ENCODE results near the gene PHC2. TPM values are rescaled to one million over a fixed set of nuclear protein-coding genes. Genes with fewer than 3 reads are reported as not detected.

The PHC2 gene
- total and polyA plus RNA-seq, 2 of the 13 experiments (the other 11 are each of a cell fraction or from before 2014, with no cell fraction given), result 52.5 to 84.9 TPM

DNA sequence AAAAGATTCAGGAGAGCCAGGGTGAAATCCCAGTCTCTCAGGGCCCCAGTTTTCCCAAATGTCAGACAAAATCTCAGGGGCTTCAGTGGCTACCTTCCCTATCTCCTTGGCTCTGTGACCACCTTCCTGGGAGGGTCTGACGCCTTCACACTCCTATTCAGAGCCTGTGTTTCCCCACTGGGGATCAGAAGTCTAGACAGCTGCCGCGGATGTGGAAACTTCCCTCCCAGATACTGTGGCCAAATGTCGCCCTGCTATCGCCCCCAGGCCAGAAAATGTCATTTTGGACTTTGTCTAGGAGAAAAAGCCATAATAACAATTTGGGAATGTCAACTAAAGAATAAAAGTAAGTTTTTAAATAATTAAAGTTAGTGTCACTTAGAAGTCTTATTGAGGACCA lies 125.9 kb downstream of the PHC2 start:
- Histone ChIP-seq H3K4me3 (replicated peaks in 1 of 3; ENCODE audit: insufficient read depth in 1 of 3, low read depth in 2 of 3, low read length in 3 of 3) (no peak overlapping the region), H3K4me1 (ENCODE audit: insufficient read depth, low read length) (peaks cover 18% of the 10 kb centered on the region), H2AFZ (ENCODE audit: low read length) (no peak overlapping the region), H3K27me3 (ENCODE audit: control insufficient read depth in 1 of 2, insufficient read depth in 2 of 2, low read length in 2 of 2) (no peaks in the 10 kb centered on the region), H3K27ac (ENCODE audit: extremely low read length, insufficient read depth, low read length) (no peak overlapping the region), H3K4me2 (ENCODE audit: low read depth, low read length) (no peak overlapping the region), H3K79me2 (ENCODE audit: insufficient read depth, low read length) (no peaks in the 10 kb centered on the region), H4K20me1 (ENCODE audit: insufficient read depth, low read length) (no peaks in the 10 kb centered on the region), H3K36me3 (replicated peaks in 1 of 2; ENCODE audit: control insufficient read depth in 1 of 2, insufficient read depth in 2 of 2, low read length in 2 of 2) (no peaks in the 10 kb centered on the region; a peak in 1 of 5 replicates), H3K9ac (ENCODE audit: insufficient read depth, low read depth, low read length) (no peak overlapping the region), H3K9me3 (ENCODE audit: low read length) (no peaks in the 10 kb centered on the region)
- no peak for ATAC-seq
- intact Hi-C loops (cut with micrococcal nuclease; ENCODE audit: unreplicated experiment) (no loop called here), in situ Hi-C loops (cut with HindIII; ENCODE audit: extremely low pct_ligation_motif_present, low pct_unique_long_range_greater_than_20kb) (no loop called here)
- no peak for DNase-seq (ENCODE audit: low spot score)
- TF ChIP-seq PRMT3 (CRISPR knock-in tag; IDR thresholded peaks at IDR 0.05; ENCODE audit: borderline replicate concordance, low read depth), result no peak
- TF ChIP-seq ZNF234 (CRISPR knock-in tag; conservative IDR thresholded peaks at IDR 0.05), result no peak
- TF ChIP-seq ZNF619 (CRISPR knock-in tag; IDR thresholded peaks at IDR 0.05), result no peak
- TF ChIP-seq SALL1 (CRISPR knock-in tag; IDR thresholded peaks at IDR 0.05), result no peak
- TF ChIP-seq SRSF1 (optimal IDR thresholded peaks at IDR 0.05; ENCODE audit: low read depth, low read length), result no peak
- TF ChIP-seq ZFP36 (IDR thresholded peaks at IDR 0.05; ENCODE audit: borderline replicate concordance, low read depth, low read length, partially characterized antibody), result no peak
- no peak for TF ChIP-seq KLF11 (CRISPR knock-in tag; IDR thresholded peaks at IDR 0.05)
- no peak for TF ChIP-seq AGO2 (optimal IDR thresholded peaks at IDR 0.05; ENCODE audit: low read depth, low read length)
- TF ChIP-seq MBNL3 (CRISPR knock-in tag; conservative IDR thresholded peaks at IDR 0.05), result no peak
- TF ChIP-seq ZNF550 (CRISPR knock-in tag; IDR thresholded peaks at IDR 0.05; ENCODE audit: borderline replicate concordance), result no peak
- no peak for TF ChIP-seq HOXD1 (CRISPR knock-in tag; IDR thresholded peaks at IDR 0.05)
- no peak for TF ChIP-seq TMF1 (CRISPR knock-in tag; IDR thresholded peaks at IDR 0.05; ENCODE audit: low read depth)
- no peak for TF ChIP-seq JUND (CRISPR knock-in tag; IDR thresholded peaks at IDR 0.05)
- TF ChIP-seq, protein P1, sequence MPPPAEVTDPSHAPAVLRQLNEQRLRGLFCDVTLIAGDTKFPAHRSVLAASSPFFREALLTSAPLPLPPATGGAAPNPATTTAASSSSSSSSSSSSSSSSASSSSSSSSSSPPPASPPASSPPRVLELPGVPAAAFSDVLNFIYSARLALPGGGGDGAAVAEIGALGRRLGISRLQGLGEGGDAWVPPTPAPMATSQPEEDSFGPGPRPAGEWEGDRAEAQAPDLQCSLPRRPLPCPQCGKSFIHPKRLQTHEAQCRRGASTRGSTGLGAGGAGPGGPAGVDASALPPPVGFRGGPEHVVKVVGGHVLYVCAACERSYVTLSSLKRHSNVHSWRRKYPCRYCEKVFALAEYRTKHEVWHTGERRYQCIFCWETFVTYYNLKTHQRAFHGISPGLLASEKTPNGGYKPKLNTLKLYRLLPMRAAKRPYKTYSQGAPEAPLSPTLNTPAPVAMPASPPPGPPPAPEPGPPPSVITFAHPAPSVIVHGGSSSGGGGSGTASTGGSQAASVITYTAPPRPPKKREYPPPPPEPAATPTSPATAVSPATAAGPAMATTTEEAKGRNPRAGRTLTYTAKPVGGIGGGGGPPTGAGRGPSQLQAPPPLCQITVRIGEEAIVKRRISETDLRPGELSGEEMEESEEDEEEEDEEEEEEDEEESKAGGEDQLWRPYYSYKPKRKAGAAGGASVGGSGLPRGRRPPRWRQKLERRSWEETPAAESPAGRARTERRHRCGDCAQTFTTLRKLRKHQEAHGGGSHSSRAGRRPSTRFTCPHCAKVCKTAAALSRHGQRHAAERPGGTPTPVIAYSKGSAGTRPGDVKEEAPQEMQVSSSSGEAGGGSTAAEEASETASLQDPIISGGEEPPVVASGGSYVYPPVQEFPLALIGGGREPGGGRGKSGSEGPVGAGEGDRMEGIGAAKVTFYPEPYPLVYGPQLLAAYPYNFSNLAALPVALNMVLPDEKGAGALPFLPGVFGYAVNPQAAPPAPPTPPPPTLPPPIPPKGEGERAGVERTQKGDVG (CRISPR knock-in tag; IDR thresholded peaks at IDR 0.05; ENCODE audit: borderline replicate concordance), result no peak
- TF ChIP-seq DR1 (CRISPR knock-in tag; IDR thresholded peaks at IDR 0.05), result no peak
- BruUV-seq (replicated peaks), result no TSS peak
- WGBS (ENCODE audit: low lambda C conversion rate), result 74% methylated on average over 5 of the region's 5 CpGs
- POLR2A ChIA-PET, result no interaction called here
- CTCF ChIA-PET (ENCODE audit: low intra/inter-chr PET ratio, low total read pairs), result no interaction called here
- FAIRE-seq, result no peak

Measured in HepG2 (cell line).